Stimulated activated CD4-positive, alpha-beta T cell treated with anti-CD3 and anti-CD28 coated beads, Interleukin-12 subunit alpha, Interleukin-12 subunit beta, amount 100 ng/mL, for 4 hours (primary cell): Measurements from ENCODE around the gene FAM240A.
"Not testable (repeated sequence)": the region's sequence is repeated elsewhere in the genome, so short reads cannot be mapped to it uniquely, and the experiment has no call there.

Experiments used
- DNase-seq: peaks from one replicate; pipeline ENCODE4 v3.0.0-alpha.2; 2020

FAM240A gene

GRCh38 chr3:46612324-46612723 is at the start of gene FAM240A:
Gene FAM240A, plus strand, starts transcription at chr3:46612525. Its CDS starts 159 bp downstream, at chr3:46612684.
- DNase-seq, result no peak

GRCh38 chr3:46564190-46565021 is 47.9 kb upstream of the FAM240A start:
- DNase-seq, result no peak

GRCh38 chr3:46565077-46565476 is 47.2 kb upstream of the FAM240A start:
- no peak for DNase-seq

- DNase-seq, result no peak
Measured at GRCh38 chr3:46565607-46566039, 46.7 kb upstream of the FAM240A start.

GRCh38 chr3:46566040-46566641 is 46.2 kb upstream of the FAM240A start, which contains the start of gene LRRC2:
Gene LRRC2, minus strand, starts transcription at chr3:46566302. Its CDS starts 14,711 bp downstream, at chr3:46551591.
- DNase-seq, result peak; percentile 24

GRCh38 chr3:46571684-46572083 is 40.6 kb upstream of the FAM240A start:
- DNase-seq, result no peak

GRCh38 chr3:46573701-46574100 is 38.6 kb upstream of the FAM240A start:
- no peak for DNase-seq

- no peak for DNase-seq
Measured at GRCh38 chr3:46574243-46574646, 38.1 kb upstream of the FAM240A start.

GRCh38 chr3:46574881-46575576 is 37.3 kb upstream of the FAM240A start:
- DNase-seq, result no peak

- no peak for DNase-seq
Measured at GRCh38 chr3:46575577-46576222, 36.6 kb upstream of the FAM240A start.

GRCh38 chr3:46576386-46576785 is 35.9 kb upstream of the FAM240A start:
- no peak for DNase-seq

GRCh38 chr3:46576879-46577278 is 35.4 kb upstream of the FAM240A start:
- DNase-seq, result no peak

- not testable (repeated sequence) for DNase-seq
Measured at GRCh38 chr3:46577580-46578249, 34.6 kb upstream of the FAM240A start.

GRCh38 chr3:46578973-46579755 is 33.2 kb upstream of the FAM240A start:
- no peak for DNase-seq

- no peak for DNase-seq
Measured at GRCh38 chr3:46579756-46580286, 32.5 kb upstream of the FAM240A start.

- no peak for DNase-seq
Measured at GRCh38 chr3:46580675-46581074, 31.6 kb upstream of the FAM240A start.

GRCh38 chr3:46584598-46585467 is 27.5 kb upstream of the FAM240A start:
- no peak for DNase-seq

GRCh38 chr3:46585799-46586693 is 26.3 kb upstream of the FAM240A start:
- no peak for DNase-seq

GRCh38 chr3:46586738-46587246 is 25.5 kb upstream of the FAM240A start:
- DNase-seq, result no peak
